HepG2 (cell line): ENCODE measurements around the gene CD248. TPM values are rescaled to one million over a fixed set of nuclear protein-coding genes. Genes with fewer than 3 reads are reported as not detected.

Experiments used
- ATM ChIP-seq: fragments of 450-650 bp; IDR thresholded peaks from 2 replicates; pipeline ENCODE4 v1.7.1; 2017; ENCODE audit warnings: mild to moderate bottlenecking, borderline replicate concordance
- BCLAF1 ChIP-seq: fragments of 450-650 bp; IDR thresholded peaks from 2 replicates; pipeline ENCODE4 v1.6.1; 2017; ENCODE audit warnings: mild to moderate bottlenecking
- DNMT1 ChIP-seq: sonication (generic); formaldehyde crosslinking; IDR thresholded peaks from 2 replicates; pipeline ENCODE4 v1.5.1; 2020; ENCODE audit warnings: mild to moderate bottlenecking, missing genetic modification reagents
- FOXA1 ChIP-seq, 2 experiments: fragments of 450-650 bp in 1 of 2; sonication (generic) in 1 of 2; formaldehyde crosslinking in 1 of 2; IDR thresholded peaks; 2 replicates each; pipeline versions ENCODE4 v1.4.0 to v1.6.1; 2016 to 2020; ENCODE audit warnings: missing genetic modification reagents in 1 of 2
- FOXM1 ChIP-seq: sonication (generic); formaldehyde crosslinking; IDR thresholded peaks from 2 replicates; pipeline ENCODE4 v1.5.0; 2020; ENCODE audit warnings: missing genetic modification reagents
- GTF3A ChIP-seq: sonication (generic); formaldehyde crosslinking; conservative IDR thresholded peaks from 2 replicates; pipeline ENCODE4 v1.4.0; 2020; ENCODE audit warnings: mild to moderate bottlenecking, missing genetic modification reagents
- MYNN ChIP-seq: sonication (generic); formaldehyde crosslinking; IDR thresholded peaks from 2 replicates; pipeline ENCODE4 v1.4.0; 2020; ENCODE audit warnings: mild to moderate bottlenecking, low read depth, missing genetic modification reagents
- RBAK ChIP-seq: sonication (generic); formaldehyde crosslinking; IDR thresholded peaks from 2 replicates; pipeline ENCODE4 v1.5.1; 2020; ENCODE audit warnings: mild to moderate bottlenecking, missing genetic modification reagents
- RFX3 ChIP-seq: IDR thresholded peaks from 2 replicates; pipeline ENCODE4 v1.6.1; 2016; ENCODE audit warnings: missing biosample characterization, missing genetic modification reagents
- SIN3B ChIP-seq: fragments of 150-350 bp; IDR thresholded peaks from 2 replicates; pipeline ENCODE4 v1.6.1; 2014; ENCODE audit warnings: low read length
- SKI ChIP-seq: fragments of 450-650 bp; IDR thresholded peaks from one replicate; pipeline ENCODE4 v1.6.1; 2018; ENCODE audit warnings: mild to moderate bottlenecking; ENCODE audit not compliant: partially characterized antibody
- ZBTB4 ChIP-seq: sonication (generic); formaldehyde crosslinking; IDR thresholded peaks from 2 replicates; pipeline ENCODE4 v1.4.0; 2020; ENCODE audit warnings: missing genetic modification reagents, mild to moderate bottlenecking, borderline replicate concordance
- ZNF143 ChIP-seq: sonication (generic); formaldehyde crosslinking; IDR thresholded peaks from 2 replicates; pipeline ENCODE4 v1.4.0; 2020; ENCODE audit warnings: missing genetic modification reagents
- ZNF276 ChIP-seq: sonication (generic); formaldehyde crosslinking; IDR thresholded peaks from 2 replicates; pipeline ENCODE4 v1.4.0; 2020; ENCODE audit warnings: mild to moderate bottlenecking, low read depth, missing genetic modification reagents
- ZNF34 ChIP-seq: sonication (generic); formaldehyde crosslinking; IDR thresholded peaks from 2 replicates; pipeline ENCODE4 v1.4.0; 2020; ENCODE audit warnings: mild to moderate bottlenecking, missing genetic modification reagents, borderline replicate concordance
- ZNF556 ChIP-seq: sonication (generic); formaldehyde crosslinking; IDR thresholded peaks from 2 replicates; pipeline ENCODE4 v1.4.0; 2020; ENCODE audit warnings: mild to moderate bottlenecking, missing genetic modification reagents, borderline replicate concordance
- ZNF567 ChIP-seq: sonication (generic); formaldehyde crosslinking; IDR thresholded peaks from 2 replicates; pipeline ENCODE4 v1.8.1; 2023; ENCODE audit warnings: mild to moderate bottlenecking, missing genetic modification reagents, borderline replicate concordance
- ZNF572 ChIP-seq: sonication (generic); formaldehyde crosslinking; IDR thresholded peaks from 2 replicates; pipeline ENCODE4 v1.5.1; 2020; ENCODE audit warnings: mild to moderate bottlenecking, missing genetic modification reagents
- ZNF605 ChIP-seq: sonication (generic); formaldehyde crosslinking; IDR thresholded peaks from 2 replicates; pipeline ENCODE4 v1.8.0; 2022; ENCODE audit warnings: mild to moderate bottlenecking, missing genetic modification reagents
- ZNF768 ChIP-seq: sonication (generic); formaldehyde crosslinking; IDR thresholded peaks from 2 replicates; pipeline ENCODE4 v1.4.0; 2020; ENCODE audit warnings: missing genetic modification reagents
- ZNF891 ChIP-seq: sonication (generic); formaldehyde crosslinking; IDR thresholded peaks from 2 replicates; pipeline ENCODE4 v1.5.0; 2020; ENCODE audit warnings: mild to moderate bottlenecking, missing genetic modification reagents
- polyA plus RNA-seq, 8 experiments: library from polyadenylated mRNA; depleted of rRNA in 3 of 8; stranded (reverse) in 7 of 8; unstranded in 1 of 8; fragments of >200 nt; fragmentation: Illumina TruSeq in 4 of 8; extraction: Trizol in 4 of 8; gene quantifications; 2 replicates each; pipeline versions ENCODE4 v1.2.1 to v1.2.3, GENCODE V29; 2011 to 2016; ENCODE audit warnings: low read depth in 4 of 8, missing spikeins in 1 of 8, mixed read lengths in 1 of 8; ENCODE audit not compliant: insufficient read depth in 1 of 8
- total RNA-seq, 5 experiments: library from RNA; depleted of rRNA; stranded (reverse); fragments of >200 nt; fragmentation: Illumina TruSeq; extraction: Trizol; gene quantifications; 2 replicates each; pipeline ENCODE4 v1.2.3, GENCODE V29; 2016; ENCODE audit warnings: low read depth in 1 of 5

The CD248 gene
- total and polyA plus RNA-seq, 2 of the 13 experiments (the other 11 are each of a cell fraction or from before 2014, with no cell fraction given): 0.25 to 0.35 TPM

- TF ChIP-seq FOXA1 (IDR thresholded peaks at IDR 0.05) (no peak), FOXA1 (CRISPR knock-in tag; IDR thresholded peaks at IDR 0.05) (no peak), RFX3 (no peak), SKI (no peak), BCLAF1 (no peak), ZNF143 (CRISPR knock-in tag) (no peak), ZNF768 (peak; percentile 60; the same call in 1 of the 2 replicates), GTF3A (CRISPR knock-in tag) (no peak), ZNF567 (CRISPR knock-in tag) (no peak), ZBTB4 (CRISPR knock-in tag) (no peak; the same call in 1 of the 2 replicates), MYNN (CRISPR knock-in tag) (no peak), ZNF276 (CRISPR knock-in tag) (no peak; the same call in 1 of the 2 replicates), ZNF34 (CRISPR knock-in tag) (0 out of 2 replicates have a peak, but pooled peaks have one; percentile 14), ZNF572 (peak; percentile 62; the same call in 1 of the 2 replicates), RBAK (CRISPR knock-in tag) (0 out of 2 replicates have a peak, but pooled peaks have one; percentile 33), ZNF891 (CRISPR knock-in tag) (no peak), ZNF556 (CRISPR knock-in tag) (no peak; the same call in 1 of the 2 replicates), SIN3B (0 out of 2 replicates have a peak, but pooled peaks have one; percentile 39), FOXM1 (CRISPR knock-in tag) (0 out of 2 replicates have a peak, but pooled peaks have one; percentile 57), ATM (no peak), ZNF605 (CRISPR knock-in tag) (peak; percentile 75), DNMT1 (CRISPR knock-in tag) (no peak)
Observed at GRCh38 chr11:66289548-66290329, 27.1 kb downstream of the CD248 start (continued).
